A673 (cell line): ENCODE data around the gene CLSTN1. TPM values are rescaled to one million over a fixed set of nuclear protein-coding genes. Genes with fewer than 3 reads are reported as not detected.

Experiments
- BruUV-seq: library from RNA; stranded (reverse); fragments of 400-500 nt; replicated peaks from 2 replicates; lab custom pipeline; 2021; lab: Mats Ljungman, UMichigan
- CTCF ChIA-PET: fragments of 300-600 bp; sonication (Branson Sonifier 250); formaldehyde crosslinking; loops from one replicate; lab custom pipeline; 2022; ENCODE audit warnings: antibody characterized with exemption; lab: Charles Lee
- POLR2A ChIA-PET: fragments of 300-600 bp; sonication (Branson Sonifier 250); formaldehyde crosslinking; loops from one replicate; lab custom pipeline; 2022; ENCODE audit warnings: antibody characterized with exemption; ENCODE audit not compliant: low non-redundant PET; lab: Charles Lee
- DNase-seq: peaks from one replicate; pipeline ENCODE4 v3.0.0-alpha.2; 2015; ENCODE audit warnings: low spot score
- H3K27ac ChIP-seq: fragments of 200-600 bp; sonication (generic); 2 replicates; pipeline ENCODE4 v1.5.1; 2016; ENCODE audit warnings: mixed run types, low read depth, mild to moderate bottlenecking, mixed read lengths, antibody characterized with exemption, low read length; ENCODE audit not compliant: poor library complexity, severe bottlenecking
- H3K27me3 ChIP-seq: fragments of 200-600 bp; sonication (generic); replicated peaks from 2 replicates; pipeline ENCODE4 v1.6.1; 2017; ENCODE audit warnings: mixed run types, low read depth, mild to moderate bottlenecking, mixed read lengths, antibody characterized with exemption, low read length; ENCODE audit not compliant: insufficient read depth, poor library complexity
- H3K36me3 ChIP-seq: fragments of 200-600 bp; sonication (generic); 2 replicates; pipeline ENCODE4 v1.6.1; 2016; ENCODE audit warnings: mixed run types, mild to moderate bottlenecking, mixed read lengths, antibody characterized with exemption, low read length; ENCODE audit not compliant: insufficient read depth, poor library complexity, severe bottlenecking
- H3K4me1 ChIP-seq: fragments of 200-600 bp; sonication (generic); 2 replicates; pipeline ENCODE4 v1.6.1; 2017; ENCODE audit warnings: mixed run types, mild to moderate bottlenecking, mixed read lengths, antibody characterized with exemption, low read length; ENCODE audit not compliant: insufficient read depth, poor library complexity, severe bottlenecking
- H3K4me3 ChIP-seq: fragments of 200-600 bp; sonication (generic); 2 replicates; pipeline ENCODE4 v1.5.1; 2016; ENCODE audit warnings: low read depth, mixed run types, mild to moderate bottlenecking, mixed read lengths, low read length; ENCODE audit not compliant: poor library complexity, severe bottlenecking
- H3K9me3 ChIP-seq: fragments of 200-600 bp; sonication (generic); 2 replicates; pipeline ENCODE4 v1.6.1; 2016; ENCODE audit warnings: mixed run types, low read depth, mild to moderate bottlenecking, mixed read lengths, antibody characterized with exemption, low read length; ENCODE audit not compliant: poor library complexity, severe bottlenecking
- CTCF ChIP-seq: fragments of 300-800, 200-600 bp; sonication (generic); conservative IDR thresholded peaks from 2 replicates; pipeline ENCODE4 v1.5.1; 2017; ENCODE audit warnings: low read depth, mild to moderate bottlenecking, antibody characterized with exemption, low read length, moderate library complexity, mixed read lengths
- EZH2 ChIP-seq: fragments of 200-600 bp; sonication (generic); IDR thresholded peaks from 2 replicates; pipeline ENCODE4 v1.6.1; 2017; ENCODE audit warnings: borderline replicate concordance, low read depth, mild to moderate bottlenecking, mixed read lengths, antibody characterized with exemption, low read length; ENCODE audit not compliant: poor library complexity, severe bottlenecking
- intact Hi-C: fragments of 100-400 bp; cut with micrococcal nuclease; formaldehyde crosslinking; loops from one replicate; pipeline ENCODE4 v1.10.0; 2022; ENCODE audit not compliant: unreplicated experiment
- total RNA-seq: library from RNA; stranded (reverse); gene quantifications from 2 replicates; pipeline ENCODE4 v1.2.3, GENCODE V29; 2021

Gene CLSTN1
- total RNA-seq, 1 experiment from 2014 or later: 77.4 TPM

GRCh38 chr1:9778905-9779304 lies 44.9 kb downstream of the CLSTN1 start:
- no TSS peak for BruUV-seq

GRCh38 chr1:9776685-9777084 lies 47.1 kb downstream of the CLSTN1 start:
- no peak for TF ChIP-seq EZH2
- no peak for TF ChIP-seq CTCF
- H3K36me3 ChIP-seq: peaks cover 6% of the 10 kb centered on the region
- no peak overlapping the region for H3K27ac ChIP-seq
- BruUV-seq: no TSS peak
- peaks cover 13% of the 10 kb centered on the region for H3K4me1 ChIP-seq
- intact Hi-C loops: no loop called here
- no peaks in the 10 kb centered on the region for H3K27me3 ChIP-seq
- no peak for DNase-seq
- ChIA-PET POLR2A (no interaction called here), CTCF (no interaction called here)
- no peak overlapping the region for H3K4me3 ChIP-seq
- H3K9me3 ChIP-seq: no peaks in the 10 kb centered on the region

More at GRCh38 chr1:9778905-9779304, 44.9 kb downstream of the CLSTN1 start:
- no peak for DNase-seq
- POLR2A ChIA-PET: no interaction called here
- Histone ChIP-seq H3K4me1 (peaks cover 13% of the 10 kb centered on the region), H3K27ac (no peak overlapping the region), H3K9me3 (no peaks in the 10 kb centered on the region), H3K36me3 (no peaks in the 10 kb centered on the region), H3K27me3 (no peaks in the 10 kb centered on the region), H3K4me3 (no peak overlapping the region)
- CTCF ChIA-PET: interaction anchor here (0.6 kb wide), 1 partner anchor 52 kb away, joined by 3 read pairs; no protein-coding TSS in a partner anchor
- TF ChIP-seq CTCF: no peak
- TF ChIP-seq EZH2: no peak
- intact Hi-C loops: no loop called here

- Histone ChIP-seq H3K27me3 (no peaks in the 10 kb centered on the region), H3K27ac (no peak overlapping the region), H3K4me3 (no peak overlapping the region), H3K9me3 (no peaks in the 10 kb centered on the region), H3K4me1 (peaks cover 13% of the 10 kb centered on the region), H3K36me3 (peaks cover 6% of the 10 kb centered on the region)
- CTCF ChIA-PET: no interaction called here
- intact Hi-C loops: no loop called here
- no TSS peak for BruUV-seq
- TF ChIP-seq EZH2: no peak
- TF ChIP-seq CTCF: no peak
- POLR2A ChIA-PET: interaction anchor here (0.7 kb wide), 1 partner anchor 390 kb away, joined by 3 read pairs; no protein-coding TSS in a partner anchor
- no peak for DNase-seq
Observed at GRCh38 chr1:9774712-9775679, 48.8 kb downstream of the CLSTN1 start.
